ENCODE data around the gene BOD1L2.

DNA sequence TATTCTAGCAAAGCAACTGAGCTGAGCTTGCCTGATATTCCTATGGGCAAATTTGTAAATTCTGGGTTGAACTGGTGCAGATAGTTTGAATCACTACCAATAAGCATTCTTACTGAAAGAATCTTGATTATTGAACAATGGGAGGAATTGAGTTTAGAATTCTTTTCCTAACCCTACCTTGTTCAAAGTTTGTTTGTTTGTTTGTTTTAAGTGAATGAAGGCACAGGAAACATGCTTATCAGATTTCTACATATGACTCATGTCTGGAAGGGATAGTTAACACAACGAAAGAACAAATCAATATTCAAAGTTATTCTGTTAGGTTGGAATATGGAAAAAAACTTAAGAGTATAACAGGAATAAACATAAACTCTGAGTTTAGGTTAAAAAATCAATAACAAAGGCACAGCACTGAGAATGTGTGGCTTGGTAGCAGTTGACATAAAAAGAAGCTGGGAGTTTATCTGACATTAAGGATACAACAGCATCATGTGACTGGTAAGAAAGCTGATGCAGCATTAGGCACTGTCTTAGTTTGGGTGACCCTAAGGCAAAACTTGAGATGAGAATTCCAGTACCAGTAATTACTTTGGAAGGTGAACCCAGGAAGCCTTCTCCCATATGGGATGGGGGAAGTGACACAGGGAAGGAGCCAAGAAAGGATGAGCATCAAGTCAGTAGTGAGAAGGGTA lies 20.9 kb downstream of the BOD1L2 start:
- TF ChIP-seq POLR2AphosphoS5 (IDR thresholded peaks at IDR 0.05; ENCODE audit: low read depth, low read length) (no peak), TAF1 (IDR thresholded peaks at IDR 0.05; ENCODE audit: borderline replicate concordance, low read depth, low read length) (no peak), POLR2A (IDR thresholded peaks at IDR 0.05; ENCODE audit: low read depth, low read length) (no peak)

Data from GM12892 (cell line).